B cell (primary cell): ENCODE results near the gene PDE10A.

Experiments used
- EZH2 ChIP-seq: IDR thresholded peaks from 2 replicates; pipeline ENCODE4 v1.6.1; 2012; ENCODE audit warnings: borderline replicate concordance, low read depth, mild to moderate bottlenecking, moderate library complexity, low read length; ENCODE audit not compliant: insufficient read depth, poor library complexity, severe bottlenecking
- TF ChIP-seq, protein P1 (sequence below): fragments of 200-600 bp; IDR thresholded peaks from one replicate; pipeline ENCODE4 v1.8.0; 2022; ENCODE audit warnings: antibody characterized with exemption, mild to moderate bottlenecking

DNA sequence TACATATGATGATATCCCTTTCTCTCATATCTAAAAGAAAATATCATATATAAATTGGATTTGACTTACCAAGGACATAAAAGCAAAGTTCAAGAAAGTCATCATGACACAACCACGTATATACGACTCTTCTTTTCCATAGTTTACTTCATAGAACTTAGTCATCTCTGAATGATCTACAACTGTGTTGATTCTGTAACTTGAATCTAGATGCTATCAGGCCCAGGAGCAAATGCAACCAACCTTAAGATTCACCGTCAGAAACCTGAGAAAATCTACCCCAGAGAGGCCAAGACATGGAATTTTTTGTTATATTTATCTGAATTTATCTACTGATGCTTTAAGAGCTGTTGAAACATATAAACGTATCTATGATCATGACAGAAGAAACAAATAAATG, 165.6 kb downstream of the PDE10A start:
- TF ChIP-seq, protein P1, sequence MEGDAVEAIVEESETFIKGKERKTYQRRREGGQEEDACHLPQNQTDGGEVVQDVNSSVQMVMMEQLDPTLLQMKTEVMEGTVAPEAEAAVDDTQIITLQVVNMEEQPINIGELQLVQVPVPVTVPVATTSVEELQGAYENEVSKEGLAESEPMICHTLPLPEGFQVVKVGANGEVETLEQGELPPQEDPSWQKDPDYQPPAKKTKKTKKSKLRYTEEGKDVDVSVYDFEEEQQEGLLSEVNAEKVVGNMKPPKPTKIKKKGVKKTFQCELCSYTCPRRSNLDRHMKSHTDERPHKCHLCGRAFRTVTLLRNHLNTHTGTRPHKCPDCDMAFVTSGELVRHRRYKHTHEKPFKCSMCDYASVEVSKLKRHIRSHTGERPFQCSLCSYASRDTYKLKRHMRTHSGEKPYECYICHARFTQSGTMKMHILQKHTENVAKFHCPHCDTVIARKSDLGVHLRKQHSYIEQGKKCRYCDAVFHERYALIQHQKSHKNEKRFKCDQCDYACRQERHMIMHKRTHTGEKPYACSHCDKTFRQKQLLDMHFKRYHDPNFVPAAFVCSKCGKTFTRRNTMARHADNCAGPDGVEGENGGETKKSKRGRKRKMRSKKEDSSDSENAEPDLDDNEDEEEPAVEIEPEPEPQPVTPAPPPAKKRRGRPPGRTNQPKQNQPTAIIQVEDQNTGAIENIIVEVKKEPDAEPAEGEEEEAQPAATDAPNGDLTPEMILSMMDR = no peak
- TF ChIP-seq EZH2 = no peak
